HL-60/S4 treated with retinoic acid at 250 ng/mL for 4 days and 3 days (cell line): ENCODE results near the gene CDHR2.
"Not testable (repeated sequence)": the region's sequence is repeated elsewhere in the genome, so short reads cannot be mapped to it uniquely, and the experiment has no call there.

Experiments
- in situ Hi-C: fragments of 300-500 bp; cut with MboI; formaldehyde crosslinking; loops from 2 replicates; pipeline ENCODE4 v1.7.0; 2022; ENCODE audit warnings: low sequenced_read_pairs

CDHR2 gene

GRCh38 chr5:176541338-176542134 lies 7.6 kb upstream of the CDHR2 start:
- in situ Hi-C loops = no loop called here

GRCh38 chr5:176542135-176542595 lies 7.0 kb upstream of the CDHR2 start:
- in situ Hi-C loops = no loop called here

GRCh38 chr5:176542596-176543427 lies 6.3 kb upstream of the CDHR2 start:
- in situ Hi-C loops = no loop called here

GRCh38 chr5:176543428-176544182 lies 5.5 kb upstream of the CDHR2 start:
- in situ Hi-C loops = no loop called here

- in situ Hi-C loops = no loop called here
These were observed 3.8 kb upstream of the CDHR2 start for GRCh38 chr5:176545388-176545736.

- in situ Hi-C loops = no loop called here
These were observed 3.2 kb upstream of the CDHR2 start for GRCh38 chr5:176545737-176546509.

GRCh38 chr5:176547802-176548201 lies 1.3 kb upstream of the CDHR2 start:
- in situ Hi-C loops = no loop called here

GRCh38 chr5:176549871-176550270 lies 729 bp downstream of the CDHR2 start:
- in situ Hi-C loops = no loop called here

- in situ Hi-C loops = no loop called here
These were observed 1.2 kb downstream of the CDHR2 start for GRCh38 chr5:176550275-176550831.

- in situ Hi-C loops = not testable (repeated sequence)
These were observed 1.8 kb downstream of the CDHR2 start for GRCh38 chr5:176550937-176551336.

GRCh38 chr5:176552332-176552869 lies 3.3 kb downstream of the CDHR2 start:
- in situ Hi-C loops = no loop called here

GRCh38 chr5:176553260-176554085 lies 4.3 kb downstream of the CDHR2 start:
- in situ Hi-C loops = no loop called here

- in situ Hi-C loops = no loop called here
These were observed 8.7 kb downstream of the CDHR2 start for GRCh38 chr5:176557846-176558245.

- in situ Hi-C loops = no loop called here
These were observed 10.5 kb downstream of the CDHR2 start for GRCh38 chr5:176559683-176560082.

- in situ Hi-C loops = no loop called here
These were observed 11.2 kb downstream of the CDHR2 start for GRCh38 chr5:176560364-176560763.

GRCh38 chr5:176561259-176561658 lies 12.1 kb downstream of the CDHR2 start:
- in situ Hi-C loops = no loop called here

GRCh38 chr5:176562189-176562588 lies 13.0 kb downstream of the CDHR2 start:
- in situ Hi-C loops = no loop called here

GRCh38 chr5:176564002-176564401 lies 14.9 kb downstream of the CDHR2 start:
- in situ Hi-C loops = no loop called here

GRCh38 chr5:176565760-176566288 lies 16.7 kb downstream of the CDHR2 start:
- in situ Hi-C loops = no loop called here
